ENCODE measurements around the gene SMIM23. TPM values are rescaled to one million over a fixed set of nuclear protein-coding genes. Genes with fewer than 3 reads are reported as not detected.

SMIM23 gene
- total RNA-seq, 8 experiments from 2014 or later, result not detected

DNA sequence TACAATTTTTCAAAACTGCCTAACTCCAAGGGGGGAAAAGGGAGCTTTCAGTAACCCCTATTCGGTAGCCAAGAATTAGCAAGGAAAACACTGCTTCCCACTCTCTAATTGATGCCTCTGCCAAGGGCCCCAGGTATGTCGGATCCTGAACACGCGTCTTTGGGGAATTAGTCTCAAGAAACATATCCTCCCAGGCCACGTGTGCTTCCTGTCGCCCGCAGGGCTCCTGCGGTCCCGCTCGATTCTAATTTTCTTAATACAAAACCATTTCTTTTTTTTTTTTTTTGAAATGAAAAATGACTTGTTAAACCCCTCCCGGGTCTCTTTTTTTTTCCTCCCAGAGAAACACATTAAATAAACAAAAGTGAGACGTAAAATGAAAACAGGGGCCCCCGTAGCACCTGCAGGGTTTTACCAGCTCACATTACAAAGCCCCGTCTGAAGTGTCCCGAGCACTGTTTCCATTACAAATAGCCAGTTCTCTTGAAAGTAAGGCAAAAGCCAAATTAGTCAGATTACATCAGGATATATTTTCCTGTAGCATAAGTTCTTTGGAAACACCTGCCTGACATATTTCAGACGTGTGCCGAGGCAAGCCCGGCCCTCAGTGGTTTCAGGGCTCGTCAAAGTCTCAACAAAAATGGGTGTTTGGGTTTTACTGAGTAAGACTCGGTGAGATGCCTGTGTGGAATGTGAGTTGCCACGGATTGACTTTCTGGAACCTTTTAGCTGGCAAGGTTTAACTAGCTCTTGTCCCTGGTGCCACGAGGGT, 21.5 kb downstream of the SMIM23 start:
- ATAC-seq (replicated peaks in 6 of 8), result no peak

DNA sequence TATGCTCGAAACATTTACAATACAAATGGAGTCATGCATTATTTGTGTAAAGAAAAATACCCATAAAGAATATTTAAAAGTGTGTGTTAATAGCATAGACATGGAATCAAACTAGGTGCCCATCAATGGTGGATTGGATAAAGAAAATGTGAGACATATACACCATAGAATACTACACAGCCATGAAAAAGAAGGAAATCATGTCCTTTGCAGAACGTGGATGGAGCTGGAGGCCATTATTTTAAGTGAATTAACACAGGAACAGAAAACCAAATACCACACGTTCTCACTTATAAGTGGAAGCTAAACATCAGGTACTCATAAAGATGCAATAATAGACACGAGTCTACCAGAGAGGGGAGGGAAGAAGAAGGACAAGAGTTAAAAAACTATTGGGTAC, 22.8 kb downstream of the SMIM23 start:
- H3K27ac ChIP-seq, result no peak overlapping the region
- WGBS, 10 experiments, result 17 to 100% (median 77%) methylated on average over 1 to 4 of the region's 4 CpGs
- in situ Hi-C loops (cut with MboI; ENCODE audit: low pct_unique_long_range_greater_than_20kb in 2 of 9, low sequenced_read_pairs in 9 of 9, unreplicated experiment in 9 of 9), result no loop called here
- ATAC-seq (replicated peaks in 6 of 8), result no peak
- H3K4me1 ChIP-seq (replicated peaks in 1 of 2), result no peaks in the 10 kb centered on the region
- no peak overlapping the region for H3K4me3 ChIP-seq

More for the DNA sequence above, 21.5 kb downstream of the SMIM23 start:
- WGBS, 10 experiments, result 11 to 50% (median 31%) methylated on average over 1 to 17 of the region's 22 CpGs; no CpG with 5 or more reads in 1 of the 10 experiments
- in situ Hi-C loops (cut with MboI; ENCODE audit: low pct_unique_long_range_greater_than_20kb in 2 of 9, low sequenced_read_pairs in 9 of 9, unreplicated experiment in 9 of 9), result no loop called here
- Histone ChIP-seq H3K27ac (no peak overlapping the region), H3K4me3 (no peak overlapping the region), H3K4me1 (replicated peaks in 1 of 2) (no peaks in the 10 kb centered on the region)

DNA sequence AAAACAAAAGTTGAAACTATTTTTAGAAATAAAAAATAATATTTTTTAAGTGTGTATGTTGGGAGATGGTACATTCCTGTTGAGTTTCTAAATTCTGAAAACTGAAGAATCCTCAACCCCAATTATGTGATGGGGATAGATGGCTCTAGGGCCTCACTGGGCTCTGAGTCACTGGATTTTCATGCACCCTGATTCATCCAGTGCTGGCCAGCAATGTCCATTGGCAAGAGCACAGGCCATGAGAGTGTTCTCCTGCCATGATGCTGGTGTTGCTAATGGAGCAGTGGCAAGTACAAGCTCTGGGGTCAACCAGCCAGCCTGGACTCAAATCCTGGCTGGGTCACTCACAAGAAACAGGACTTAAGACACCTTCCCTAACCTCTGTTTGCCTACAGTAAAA, 23.3 kb downstream of the SMIM23 start:
- H3K27ac ChIP-seq, result no peak overlapping the region
- in situ Hi-C loops (cut with MboI; ENCODE audit: low pct_unique_long_range_greater_than_20kb in 2 of 9, low sequenced_read_pairs in 9 of 9, unreplicated experiment in 9 of 9), result no loop called here
- H3K4me1 ChIP-seq (replicated peaks in 1 of 2), result no peaks in the 10 kb centered on the region
- ATAC-seq (replicated peaks in 6 of 8), result no peak
- no peak overlapping the region for H3K4me3 ChIP-seq

DNA sequence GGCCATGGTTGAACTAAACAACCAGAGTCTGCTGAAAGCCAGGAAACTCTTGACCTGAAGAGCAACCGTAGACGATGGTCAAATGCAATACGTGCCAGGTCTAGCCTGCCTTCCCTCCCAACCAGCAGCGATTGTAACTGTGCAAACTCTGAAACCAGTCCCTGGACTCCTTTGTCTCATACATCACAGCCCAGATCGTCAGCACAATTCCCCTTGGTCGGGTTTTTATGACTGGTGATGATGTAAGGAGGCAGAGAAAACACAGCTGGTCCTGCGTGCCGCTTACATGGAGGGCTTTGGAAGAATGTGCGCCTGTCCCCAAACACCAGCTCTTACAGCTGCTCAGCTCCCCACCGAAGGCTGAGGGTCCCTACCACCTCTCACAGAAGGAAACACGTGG, 24.6 kb downstream of the SMIM23 start:
- WGBS, 10 experiments, result 30 to 92% (median 71%) methylated on average over 3 to 9 of the region's 11 CpGs; no CpG with 5 or more reads in 4 of the 10 experiments
- no peak for ATAC-seq (replicated peaks in 6 of 8)
- H3K4me1 ChIP-seq (replicated peaks in 1 of 2), result no peaks in the 10 kb centered on the region
- in situ Hi-C loops (cut with MboI; ENCODE audit: low pct_unique_long_range_greater_than_20kb in 2 of 9, low sequenced_read_pairs in 9 of 9, unreplicated experiment in 9 of 9), result no loop called here
- H3K27ac ChIP-seq, result no peak overlapping the region
- no peak overlapping the region for H3K4me3 ChIP-seq

GRCh38 chr5:171813270-171813669, 27.7 kb downstream of the SMIM23 start:
- Histone ChIP-seq H3K4me3 (no peak overlapping the region), H3K27ac (no peak overlapping the region), H3K4me1 (replicated peaks in 1 of 2) (no peaks in the 10 kb centered on the region)
- 17 to 90% (median 77%) methylated on average over 1 to 4 of the region's 4 CpGs; no CpG with 5 or more reads in 3 of the 10 experiments for WGBS, 10 experiments
- in situ Hi-C loops (cut with MboI; ENCODE audit: low pct_unique_long_range_greater_than_20kb in 2 of 9, low sequenced_read_pairs in 9 of 9, unreplicated experiment in 9 of 9), result no loop called here
- no peak for ATAC-seq (replicated peaks in 6 of 8)

DNA sequence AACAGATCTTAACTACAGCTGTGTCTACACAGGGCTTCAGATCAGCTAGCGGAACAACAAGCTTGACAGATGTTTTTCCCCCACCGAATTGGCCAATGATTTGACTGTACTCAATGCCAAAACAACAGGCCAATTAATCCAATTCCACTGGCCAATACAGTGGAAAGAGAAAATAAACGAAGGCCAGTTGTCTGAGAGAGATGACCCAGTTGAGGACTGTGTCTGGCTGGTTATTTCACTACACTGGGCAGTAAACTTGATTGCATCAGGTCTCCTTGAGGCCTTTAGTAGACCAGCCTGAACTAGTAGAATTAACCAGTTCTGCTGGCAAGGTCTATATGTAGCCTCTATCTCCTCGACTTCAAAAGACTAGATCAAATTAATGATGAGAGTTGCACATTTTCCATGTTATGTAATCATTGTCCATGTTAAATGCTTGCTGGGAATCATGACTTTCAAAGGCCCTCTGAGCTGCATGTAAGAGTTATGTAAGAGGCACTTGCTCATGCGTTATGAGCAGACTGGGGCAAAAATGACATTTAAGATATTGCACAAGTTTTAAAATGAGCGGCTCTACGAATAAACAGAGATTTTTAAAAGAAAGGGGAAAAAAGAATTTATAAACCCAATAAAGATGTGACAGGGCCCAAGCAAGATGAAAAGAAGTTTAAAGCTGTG, 28.3 kb downstream of the SMIM23 start:
- in situ Hi-C loops (cut with MboI; ENCODE audit: low pct_unique_long_range_greater_than_20kb in 2 of 9, low sequenced_read_pairs in 9 of 9, unreplicated experiment in 9 of 9), result no loop called here

DNA sequence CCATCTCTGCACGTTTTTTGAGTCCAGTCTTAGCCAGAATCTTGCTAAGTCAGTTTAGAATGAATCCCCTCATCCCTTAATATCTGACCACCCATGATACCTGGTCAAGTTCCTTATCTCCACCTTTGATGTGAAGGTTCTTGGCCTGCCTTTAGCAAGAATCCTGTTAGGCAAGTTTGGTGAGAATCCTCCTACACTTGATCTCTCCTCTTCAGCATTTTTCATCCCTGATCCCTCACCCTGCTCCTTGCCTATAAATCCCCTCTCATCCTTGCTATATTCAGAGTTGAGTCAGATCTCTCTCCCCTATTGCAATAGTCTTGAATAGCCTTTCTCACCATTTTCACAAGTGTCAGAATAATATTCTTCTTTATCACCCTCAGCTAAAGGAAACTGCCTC, 31.0 kb downstream of the SMIM23 start:
- H3K4me1 ChIP-seq (replicated peaks in 1 of 2), result no peaks in the 10 kb centered on the region
- no peak overlapping the region for H3K27ac ChIP-seq
- in situ Hi-C loops (cut with MboI; ENCODE audit: low pct_unique_long_range_greater_than_20kb in 2 of 9, low sequenced_read_pairs in 9 of 9, unreplicated experiment in 9 of 9), result no loop called here
- no peak for ATAC-seq (replicated peaks in 6 of 8)
- no peak overlapping the region for H3K4me3 ChIP-seq
- WGBS, 10 experiments, result 0 to 25% (median 17%) methylated on average over 1 of the region's 1 CpG; no CpG with 5 or more reads in 3 of the 10 experiments

More for the DNA sequence above, 28.3 kb downstream of the SMIM23 start:
- WGBS, 10 experiments, result 36 to 89% (median 76%) methylated on average over 2 to 7 of the region's 7 CpGs
- H3K27ac ChIP-seq, result no peak overlapping the region
- H3K4me1 ChIP-seq (replicated peaks in 1 of 2), result no peaks in the 10 kb centered on the region
- H3K4me3 ChIP-seq, result no peak overlapping the region
- no peak for ATAC-seq (replicated peaks in 6 of 8)

DNA sequence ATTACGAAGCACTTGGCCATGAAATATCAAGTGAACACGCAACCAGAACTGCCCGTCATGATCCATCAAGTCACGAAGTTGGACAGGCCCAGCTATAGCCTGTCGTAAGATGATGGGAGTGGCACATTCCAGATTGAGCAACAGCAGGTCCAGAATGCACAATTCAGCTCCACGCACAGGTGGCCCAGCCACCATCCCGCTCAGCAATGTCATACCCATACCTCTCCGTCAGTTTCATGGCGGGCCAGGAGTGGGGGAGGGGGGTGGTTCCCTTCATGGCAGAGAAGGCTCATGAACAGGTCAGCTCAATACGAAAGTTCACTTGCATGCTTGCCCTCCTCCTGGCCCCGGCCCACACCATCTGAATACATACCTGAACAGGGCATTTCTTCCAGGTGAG, 34.9 kb downstream of the SMIM23 start:
- Histone ChIP-seq H3K4me1 (replicated peaks in 1 of 2) (no peaks in the 10 kb centered on the region), H3K4me3 (no peak overlapping the region), H3K27ac (no peak overlapping the region)
- in situ Hi-C loops (cut with MboI; ENCODE audit: low pct_unique_long_range_greater_than_20kb in 2 of 9, low sequenced_read_pairs in 9 of 9, unreplicated experiment in 9 of 9), result no loop called here
- WGBS, 10 experiments, result 10 to 100% (median 89%) methylated on average over 1 to 7 of the region's 11 CpGs; no CpG with 5 or more reads in 4 of the 10 experiments
- no peak for ATAC-seq (replicated peaks in 6 of 8)

GRCh38 chr5:171821286-171821685, 35.7 kb downstream of the SMIM23 start:
- Histone ChIP-seq H3K27ac (no peak overlapping the region), H3K4me1 (replicated peaks in 1 of 2) (no peaks in the 10 kb centered on the region), H3K4me3 (no peak overlapping the region)
- no peak for ATAC-seq (replicated peaks in 6 of 8)
- WGBS, 10 experiments, result 8 to 100% (median 80%) methylated on average over 1 to 4 of the region's 4 CpGs; no CpG with 5 or more reads in 3 of the 10 experiments
- in situ Hi-C loops (cut with MboI; ENCODE audit: low pct_unique_long_range_greater_than_20kb in 2 of 9, low sequenced_read_pairs in 9 of 9, unreplicated experiment in 9 of 9), result no loop called here

GRCh38 chr5:171823269-171823668, 37.7 kb downstream of the SMIM23 start:
- ATAC-seq (replicated peaks in 6 of 8), result no peak
- Histone ChIP-seq H3K4me3 (no peak overlapping the region), H3K4me1 (replicated peaks in 1 of 2) (peaks cover 0 to 2% of the 10 kb centered on the region in 2 donors), H3K27ac (no peak overlapping the region)
- WGBS, 10 experiments, result 20 to 100% (median 50%) methylated on average over 1 to 5 of the region's 5 CpGs; no CpG with 5 or more reads in 4 of the 10 experiments
- in situ Hi-C loops (cut with MboI; ENCODE audit: low pct_unique_long_range_greater_than_20kb in 2 of 9, low sequenced_read_pairs in 9 of 9, unreplicated experiment in 9 of 9), result no loop called here

DNA sequence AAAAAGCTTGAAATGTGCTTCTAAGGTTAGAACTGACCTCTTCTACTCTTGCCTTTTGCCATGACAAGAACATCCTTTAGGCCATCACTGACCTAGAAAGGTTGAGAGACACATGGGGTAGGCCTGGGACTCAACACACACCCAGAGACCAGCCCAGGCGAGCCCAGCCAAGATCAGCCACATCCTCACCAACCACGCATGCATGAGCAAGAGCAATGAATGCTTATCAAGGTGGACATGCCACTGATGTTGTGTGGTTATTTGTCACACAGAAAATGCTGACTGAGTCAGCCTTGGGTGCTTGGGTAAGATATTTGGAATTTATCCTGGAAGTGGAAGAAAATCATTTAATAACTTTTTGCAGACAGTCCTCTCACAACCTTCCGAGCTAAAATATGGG, 39.4 kb downstream of the SMIM23 start:
- Histone ChIP-seq H3K4me3 (no peak overlapping the region), H3K4me1 (replicated peaks in 1 of 2) (peaks cover 0 to 2% of the 10 kb centered on the region in 2 donors), H3K27ac (no peak overlapping the region)
- in situ Hi-C loops (cut with MboI; ENCODE audit: low pct_unique_long_range_greater_than_20kb in 2 of 9, low sequenced_read_pairs in 9 of 9, unreplicated experiment in 9 of 9), result loop anchor here in 1 of 9 experiments (25.0 kb wide), 1 partner anchor 213 kb away; no protein-coding TSS in a partner anchor
- 25 to 100% (median 96%) methylated on average over 1 to 2 of the region's 3 CpGs; no CpG with 5 or more reads in 2 of the 10 experiments for WGBS, 10 experiments
- ATAC-seq (replicated peaks in 6 of 8), result no peak

- Histone ChIP-seq H3K27ac (no peak overlapping the region), H3K4me1 (replicated peaks in 1 of 2) (peaks cover 0 to 2% of the 10 kb centered on the region in 2 donors), H3K4me3 (no peak overlapping the region)
- 40 to 86% (median 67%) methylated on average over 1 to 5 of the region's 5 CpGs; no CpG with 5 or more reads in 3 of the 10 experiments for WGBS, 10 experiments
- peak in 5 of 8 experiments; percentile 93 to 99 (median 96) for ATAC-seq (replicated peaks in 6 of 8)
- in situ Hi-C loops (cut with MboI; ENCODE audit: low pct_unique_long_range_greater_than_20kb in 2 of 9, low sequenced_read_pairs in 9 of 9, unreplicated experiment in 9 of 9), result loop anchor here in 1 of 9 experiments (25.0 kb wide), 1 partner anchor 214 kb away; no protein-coding TSS in a partner anchor
Measured at GRCh38 chr5:171826132-171826531, 40.5 kb downstream of the SMIM23 start.

GRCh38 chr5:171827162-171827561, 41.5 kb downstream of the SMIM23 start:
- in situ Hi-C loops (cut with MboI; ENCODE audit: low pct_unique_long_range_greater_than_20kb in 2 of 9, low sequenced_read_pairs in 9 of 9, unreplicated experiment in 9 of 9), result loop anchor here in 1 of 9 experiments (25.0 kb wide), 1 partner anchor 215 kb away; no protein-coding TSS in a partner anchor
- Histone ChIP-seq H3K4me1 (replicated peaks in 1 of 2) (peaks cover 0 to 2% of the 10 kb centered on the region in 2 donors), H3K27ac (no peak overlapping the region), H3K4me3 (no peak overlapping the region)
- WGBS, 10 experiments, result 40 to 83% (median 80%) methylated on average over 1 to 9 of the region's 9 CpGs; no CpG with 5 or more reads in 2 of the 10 experiments
- ATAC-seq (replicated peaks in 6 of 8), result no peak
